ENCODE data around the gene HDAC3.

HDAC3 gene

DNA sequence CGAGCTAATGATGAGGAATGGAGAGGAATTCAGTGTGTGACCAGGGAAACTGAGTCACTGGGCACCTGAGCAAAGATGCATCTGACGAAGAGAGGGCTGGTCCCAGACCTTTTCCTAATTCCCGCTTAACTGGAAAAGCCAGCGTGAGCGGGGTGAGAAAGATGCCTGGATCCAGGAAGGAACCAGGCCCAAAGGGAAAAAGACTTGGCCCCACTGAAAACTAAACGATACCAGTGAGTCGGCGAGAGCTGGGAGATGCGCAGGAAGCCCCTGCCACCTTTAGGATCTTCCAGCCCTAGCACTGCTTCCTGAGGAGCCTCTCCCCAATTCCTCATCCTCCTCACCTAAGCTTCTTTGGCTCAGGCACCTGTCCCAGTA lies 15.1 kb upstream of the HDAC3 start:
- Mint-ChIP-seq H3K36me3 (ENCODE audit: insufficient read depth) (peaks cover 17% of the 10 kb centered on the region), H3K4me3 (peak overlapping the region; percentile 89), H3K4me1 (peaks cover 50% of the 10 kb centered on the region), H3K9me3 (no peaks in the 10 kb centered on the region), H3K27ac (ENCODE audit: low read depth) (peak overlapping the region; percentile 88), H3K27me3 (no peaks in the 10 kb centered on the region)
- ATAC-seq (replicated peaks; ENCODE audit: extremely low read depth, poor library complexity, severe bottlenecking) = no peak
- DNase-seq (ENCODE audit: low spot score in 2 of 2) = no peak

GRCh38 chr5:141650851-141651727 lies 14.4 kb upstream of the HDAC3 start, which contains the start of gene FCHSD1:
FCHSD1 (minus strand) TSS chr5:141651418; CDS start chr5:141651368, 50 bp downstream.
- H3K4me1 Mint-ChIP-seq = peaks cover 54% of the 10 kb centered on the region
- H3K27ac Mint-ChIP-seq (ENCODE audit: low read depth) = peak within 1 kb of the TSS; percentile 88
- H3K4me3 Mint-ChIP-seq = peak within 1 kb of the TSS; percentile 89
- peaks cover 20% of the 10 kb centered on the region for H3K36me3 Mint-ChIP-seq (ENCODE audit: insufficient read depth)
- peak; percentile 86 for ATAC-seq (replicated peaks; ENCODE audit: extremely low read depth, poor library complexity, severe bottlenecking)
- DNase-seq (ENCODE audit: low spot score in 2 of 2) = peak; percentile 63 to 67
- H3K27me3 Mint-ChIP-seq = no peaks in the 10 kb centered on the region
- no peaks in the 10 kb centered on the region for H3K9me3 Mint-ChIP-seq

- Mint-ChIP-seq H3K4me1 (peaks cover 58% of the 10 kb centered on the region), H3K27me3 (no peaks in the 10 kb centered on the region), H3K4me3 (peak overlapping the region; percentile 89), H3K36me3 (ENCODE audit: insufficient read depth) (peaks cover 23% of the 10 kb centered on the region), H3K9me3 (no peaks in the 10 kb centered on the region), H3K27ac (ENCODE audit: low read depth) (peak overlapping the region; percentile 88)
- ATAC-seq (replicated peaks; ENCODE audit: extremely low read depth, poor library complexity, severe bottlenecking) (no peak), DNase-seq (ENCODE audit: low spot score in 2 of 2) (no peak)
These were observed 13.3 kb upstream of the HDAC3 start for GRCh38 chr5:141649972-141650371.

DNA sequence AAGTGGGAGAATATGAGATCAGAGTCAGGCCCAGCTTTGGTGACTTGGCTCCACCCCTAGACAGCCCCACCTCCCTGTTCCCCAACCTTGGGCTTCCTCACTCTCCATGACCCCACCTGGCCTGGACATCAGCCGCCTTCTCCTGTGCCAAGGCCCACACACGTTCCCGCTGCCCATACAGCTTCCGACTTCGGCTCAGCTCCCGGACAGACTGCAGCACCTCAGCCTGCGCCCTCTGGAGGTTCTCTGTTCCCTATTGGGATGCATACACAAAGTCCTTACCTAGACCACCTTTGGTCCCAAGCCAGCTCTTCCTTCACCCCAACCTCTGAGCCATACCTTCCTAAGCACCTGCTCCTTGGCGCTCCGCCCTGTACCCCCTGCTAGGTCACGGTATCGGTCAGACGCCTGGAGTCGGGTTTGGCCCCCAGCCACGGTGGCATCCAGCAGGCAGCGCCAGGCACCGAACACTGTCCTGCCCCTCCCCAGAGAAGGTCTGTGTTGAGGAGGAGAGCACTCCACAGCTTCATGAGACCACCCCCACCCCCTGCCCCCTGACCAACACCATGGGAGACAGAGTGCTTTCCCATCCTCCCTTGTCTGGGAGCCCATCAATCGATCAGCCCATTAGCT lies 12.5 kb upstream of the HDAC3 start:
- peaks cover 30% of the 10 kb centered on the region for H3K36me3 Mint-ChIP-seq (ENCODE audit: insufficient read depth)
- H3K4me1 Mint-ChIP-seq = peaks cover 60% of the 10 kb centered on the region
- no peaks in the 10 kb centered on the region for H3K9me3 Mint-ChIP-seq
- ATAC-seq (replicated peaks; ENCODE audit: extremely low read depth, poor library complexity, severe bottlenecking) = no peak
- DNase-seq (ENCODE audit: low spot score in 2 of 2) = no peak
- H3K27ac Mint-ChIP-seq (ENCODE audit: low read depth) = no peak overlapping the region
- no peaks in the 10 kb centered on the region for H3K27me3 Mint-ChIP-seq
- no peak overlapping the region for H3K4me3 Mint-ChIP-seq

DNA sequence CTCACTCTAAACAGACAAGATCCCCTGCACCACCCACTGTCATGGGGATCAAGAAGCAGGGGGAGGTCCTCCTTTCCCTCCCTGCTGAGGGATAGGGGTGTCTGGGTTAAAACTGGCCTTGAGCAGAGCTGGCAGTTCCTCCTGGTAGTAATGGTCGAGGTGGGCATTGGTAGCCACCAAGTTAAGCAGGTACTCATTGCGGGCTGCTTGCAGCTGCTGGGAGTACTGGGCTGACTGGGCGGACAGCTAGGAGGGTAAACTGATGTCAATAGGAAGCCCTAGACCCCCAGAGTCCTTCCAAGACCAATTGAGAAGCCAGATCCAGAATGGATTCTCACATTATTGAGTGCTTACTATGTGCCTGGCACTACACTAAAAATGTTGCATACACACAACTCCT lies 11.2 kb upstream of the HDAC3 start:
- ATAC-seq (replicated peaks; ENCODE audit: extremely low read depth, poor library complexity, severe bottlenecking) = no peak
- H3K27ac Mint-ChIP-seq (ENCODE audit: low read depth) = no peak overlapping the region
- peaks cover 39% of the 10 kb centered on the region for H3K36me3 Mint-ChIP-seq (ENCODE audit: insufficient read depth)
- H3K27me3 Mint-ChIP-seq = no peaks in the 10 kb centered on the region
- no peak for DNase-seq (ENCODE audit: low spot score in 2 of 2)
- no peak overlapping the region for H3K4me3 Mint-ChIP-seq
- no peaks in the 10 kb centered on the region for H3K9me3 Mint-ChIP-seq
- peaks cover 60% of the 10 kb centered on the region for H3K4me1 Mint-ChIP-seq

DNA sequence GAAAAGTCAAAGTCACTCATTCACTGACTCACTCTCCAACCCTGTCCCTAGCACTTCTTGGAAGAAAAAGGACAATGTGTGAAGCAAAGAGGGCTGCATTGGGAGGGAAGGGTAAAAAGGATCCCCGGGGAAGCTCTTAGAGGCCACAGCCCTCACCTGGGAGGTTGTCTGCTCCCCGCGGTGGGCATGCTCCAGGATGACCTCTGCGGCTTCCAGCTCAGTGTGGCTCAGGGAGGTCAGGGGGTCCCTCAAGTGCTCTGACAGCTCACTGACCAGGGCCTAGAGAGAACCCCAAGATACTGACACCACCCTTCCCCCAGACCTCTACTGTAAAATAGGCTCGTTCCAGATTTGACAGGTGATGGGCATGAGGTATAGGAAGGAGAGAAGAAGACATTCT lies 10.6 kb upstream of the HDAC3 start:
- H3K36me3 Mint-ChIP-seq (ENCODE audit: insufficient read depth) = peaks cover 36% of the 10 kb centered on the region
- no peaks in the 10 kb centered on the region for H3K9me3 Mint-ChIP-seq
- DNase-seq (ENCODE audit: low spot score in 2 of 2) = no peak
- ATAC-seq (replicated peaks; ENCODE audit: extremely low read depth, poor library complexity, severe bottlenecking) = no peak
- no peaks in the 10 kb centered on the region for H3K27me3 Mint-ChIP-seq
- H3K4me3 Mint-ChIP-seq = no peak overlapping the region
- H3K27ac Mint-ChIP-seq (ENCODE audit: low read depth) = no peak overlapping the region
- peaks cover 54% of the 10 kb centered on the region for H3K4me1 Mint-ChIP-seq

GRCh38 chr5:141646026-141646425 lies 9.4 kb upstream of the HDAC3 start:
- H3K36me3 Mint-ChIP-seq (ENCODE audit: insufficient read depth) = peaks cover 40% of the 10 kb centered on the region
- H3K4me3 Mint-ChIP-seq = no peak overlapping the region
- no peaks in the 10 kb centered on the region for H3K9me3 Mint-ChIP-seq
- ATAC-seq (replicated peaks; ENCODE audit: extremely low read depth, poor library complexity, severe bottlenecking) (no peak), DNase-seq (ENCODE audit: low spot score in 2 of 2) (no peak)
- peaks cover 54% of the 10 kb centered on the region for H3K4me1 Mint-ChIP-seq
- no peak overlapping the region for H3K27ac Mint-ChIP-seq (ENCODE audit: low read depth)
- H3K27me3 Mint-ChIP-seq = no peaks in the 10 kb centered on the region

DNA sequence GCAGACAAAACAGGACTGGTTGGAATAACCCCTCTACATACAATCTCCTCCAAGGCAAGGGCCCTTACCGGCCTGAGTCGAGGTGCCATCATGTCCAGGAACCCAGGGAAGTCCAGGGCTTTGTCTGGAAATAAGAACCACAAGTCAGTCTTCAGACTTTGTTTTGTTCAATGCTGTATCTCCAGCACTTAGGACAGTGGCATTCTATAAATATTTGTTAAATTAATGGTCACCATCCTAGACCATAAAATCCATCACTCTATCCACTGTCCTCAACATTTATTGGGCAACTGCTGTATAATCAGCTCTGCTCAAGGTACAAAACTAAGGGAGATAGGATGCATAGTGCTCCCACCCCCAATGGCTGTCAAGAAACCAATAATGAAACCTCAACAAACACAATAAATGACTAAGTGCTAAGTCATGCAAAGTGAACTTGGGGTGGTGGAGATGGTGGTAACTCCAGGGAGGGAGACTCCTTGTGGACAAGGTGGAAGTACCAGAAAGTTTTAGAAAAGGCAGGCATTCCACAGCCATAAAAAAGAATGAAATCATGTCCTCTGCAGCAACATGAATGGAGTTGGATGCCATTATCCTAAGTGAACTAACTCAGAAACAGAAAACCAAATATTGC lies 5.1 kb upstream of the HDAC3 start:
- no peak overlapping the region for H3K4me3 Mint-ChIP-seq
- ATAC-seq (replicated peaks; ENCODE audit: extremely low read depth, poor library complexity, severe bottlenecking) = no peak
- H3K4me1 Mint-ChIP-seq = peaks cover 34% of the 10 kb centered on the region
- H3K36me3 Mint-ChIP-seq (ENCODE audit: insufficient read depth) = peaks cover 32% of the 10 kb centered on the region
- no peaks in the 10 kb centered on the region for H3K27me3 Mint-ChIP-seq
- no peaks in the 10 kb centered on the region for H3K9me3 Mint-ChIP-seq
- H3K27ac Mint-ChIP-seq (ENCODE audit: low read depth) = no peak overlapping the region
- no peak for DNase-seq (ENCODE audit: low spot score in 2 of 2)

GRCh38 chr5:141640698-141641097 lies 4.0 kb upstream of the HDAC3 start:
- DNase-seq (ENCODE audit: low spot score in 2 of 2) = no peak
- no peaks in the 10 kb centered on the region for H3K9me3 Mint-ChIP-seq
- H3K27me3 Mint-ChIP-seq = no peaks in the 10 kb centered on the region
- no peak overlapping the region for H3K4me3 Mint-ChIP-seq
- no peak for ATAC-seq (replicated peaks; ENCODE audit: extremely low read depth, poor library complexity, severe bottlenecking)
- H3K4me1 Mint-ChIP-seq = peaks cover 37% of the 10 kb centered on the region
- peaks cover 29% of the 10 kb centered on the region for H3K36me3 Mint-ChIP-seq (ENCODE audit: insufficient read depth)
- H3K27ac Mint-ChIP-seq (ENCODE audit: low read depth) = peak overlapping the region; percentile 29

- Mint-ChIP-seq H3K27me3 (no peaks in the 10 kb centered on the region), H3K9me3 (no peaks in the 10 kb centered on the region), H3K36me3 (ENCODE audit: insufficient read depth) (peaks cover 29% of the 10 kb centered on the region), H3K4me1 (peaks cover 40% of the 10 kb centered on the region), H3K27ac (ENCODE audit: low read depth) (no peak overlapping the region), H3K4me3 (no peak overlapping the region)
- DNase-seq (ENCODE audit: low spot score in 2 of 2) = no peak
- ATAC-seq (replicated peaks; ENCODE audit: extremely low read depth, poor library complexity, severe bottlenecking) = no peak
These were observed 3.4 kb upstream of the HDAC3 start for GRCh38 chr5:141640051-141640415.

DNA sequence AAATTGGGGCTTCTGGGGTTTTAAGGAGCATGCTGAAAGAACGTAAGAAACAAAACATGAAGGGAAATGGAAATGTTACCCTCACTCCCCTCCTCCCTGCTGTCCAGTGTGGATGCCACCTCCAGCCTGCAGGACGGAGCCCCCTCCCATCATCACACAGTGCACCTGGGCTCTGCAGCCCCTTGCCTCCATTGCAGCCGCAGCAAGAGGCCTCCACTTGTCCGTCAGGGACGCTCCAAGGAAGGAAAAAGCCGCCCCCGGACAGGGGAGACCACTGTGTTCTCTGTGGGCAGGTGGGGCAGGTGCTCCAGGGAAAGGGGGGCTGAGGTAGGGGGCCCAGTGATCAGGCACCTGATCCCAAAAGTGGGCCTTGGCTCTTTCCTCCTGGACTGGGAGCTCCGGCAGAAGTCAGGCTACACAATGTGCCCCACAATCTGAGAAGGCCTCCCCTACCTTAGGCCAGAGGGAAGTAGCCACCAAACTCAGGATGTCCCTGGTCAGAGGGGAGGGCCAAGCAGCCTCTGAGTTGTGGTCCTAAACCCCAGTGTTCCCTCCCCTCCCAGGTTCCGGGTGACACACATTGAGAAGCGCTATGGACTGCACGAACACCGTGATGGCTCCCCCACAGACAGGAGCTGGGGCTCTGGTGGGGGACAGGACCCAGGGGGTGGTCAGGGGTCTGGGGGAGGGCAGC lies 2.9 kb upstream of the HDAC3 start:
- Mint-ChIP-seq H3K4me1 (peaks cover 41% of the 10 kb centered on the region), H3K4me3 (no peak overlapping the region), H3K27me3 (no peaks in the 10 kb centered on the region), H3K9me3 (no peaks in the 10 kb centered on the region), H3K36me3 (ENCODE audit: insufficient read depth) (peaks cover 25% of the 10 kb centered on the region), H3K27ac (ENCODE audit: low read depth) (no peak overlapping the region)
- DNase-seq (ENCODE audit: low spot score in 2 of 2) (no peak), ATAC-seq (replicated peaks; ENCODE audit: extremely low read depth, poor library complexity, severe bottlenecking) (no peak)

DNA sequence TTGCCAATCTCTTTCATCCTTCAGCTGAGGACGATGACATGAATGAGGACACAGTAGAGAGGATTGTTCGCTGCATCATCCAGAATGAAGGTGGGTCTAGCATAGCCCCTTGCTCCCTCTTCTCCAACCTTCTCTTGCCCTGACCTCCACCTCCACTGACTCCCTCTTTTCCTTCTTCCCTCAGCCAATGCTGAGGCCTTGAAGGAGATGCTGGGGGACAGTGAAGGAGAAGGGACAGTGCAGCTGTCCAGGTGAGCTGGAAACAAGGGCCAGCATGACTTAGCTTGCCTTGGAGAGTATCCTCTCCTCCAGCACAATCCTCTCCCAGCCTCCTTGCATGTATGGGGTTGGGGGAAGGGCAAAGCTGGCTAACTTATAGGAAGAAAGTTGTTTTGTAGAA lies 2.1 kb upstream of the HDAC3 start:
- Mint-ChIP-seq H3K36me3 (ENCODE audit: insufficient read depth) (peaks cover 18% of the 10 kb centered on the region), H3K9me3 (no peaks in the 10 kb centered on the region), H3K4me3 (peak overlapping the region; percentile 84), H3K4me1 (peaks cover 48% of the 10 kb centered on the region), H3K27ac (ENCODE audit: low read depth) (no peak overlapping the region), H3K27me3 (no peaks in the 10 kb centered on the region)
- no peak for DNase-seq (ENCODE audit: low spot score in 2 of 2)
- ATAC-seq (replicated peaks; ENCODE audit: extremely low read depth, poor library complexity, severe bottlenecking) = no peak
